Dedifferentiated amniotic fluid mesenchymal stem cell (primary cell): Measurements from ENCODE around the gene LGR6.

Source experiments
- DNase-seq: peaks from one replicate; pipeline ENCODE4 v3.0.0-alpha.2; 2016; ENCODE audit errors: extremely low spot score

Gene LGR6

GRCh38 chr1:202220733-202221132 is 27.1 kb downstream of the LGR6 start:
- no peak for DNase-seq

GRCh38 chr1:202221911-202222909 is 28.6 kb downstream of the LGR6 start:
- DNase-seq = no peak

- DNase-seq = no peak
Observed at GRCh38 chr1:202223121-202223860, 29.7 kb downstream of the LGR6 start.

- no peak for DNase-seq
Observed at GRCh38 chr1:202224453-202224852, 30.9 kb downstream of the LGR6 start.

GRCh38 chr1:202225131-202225530 is 31.5 kb downstream of the LGR6 start:
- DNase-seq = no peak

- no peak for DNase-seq
Observed at GRCh38 chr1:202227053-202227672, 33.6 kb downstream of the LGR6 start.

GRCh38 chr1:202227997-202228401 is 34.4 kb downstream of the LGR6 start:
- DNase-seq = no peak

- no peak for DNase-seq
Observed at GRCh38 chr1:202228484-202229122, 35.0 kb downstream of the LGR6 start.

GRCh38 chr1:202229376-202229775 is 35.8 kb downstream of the LGR6 start:
- no peak for DNase-seq

- no peak for DNase-seq
Observed at GRCh38 chr1:202230061-202230938, 36.7 kb downstream of the LGR6 start.

GRCh38 chr1:202230939-202231645 is 37.5 kb downstream of the LGR6 start:
- DNase-seq = no peak

GRCh38 chr1:202233171-202233570 is 39.6 kb downstream of the LGR6 start:
- no peak for DNase-seq

GRCh38 chr1:202233804-202234203 is 40.2 kb downstream of the LGR6 start:
- no peak for DNase-seq

- peak; percentile 57 for DNase-seq
Observed at GRCh38 chr1:202234331-202235002, 40.9 kb downstream of the LGR6 start.

GRCh38 chr1:202235003-202235660 is 41.5 kb downstream of the LGR6 start:
- DNase-seq = no peak

GRCh38 chr1:202235856-202236837 is 42.5 kb downstream of the LGR6 start:
- peak; percentile 89 for DNase-seq

- no peak for DNase-seq
Observed at GRCh38 chr1:202237052-202237451, 43.5 kb downstream of the LGR6 start.

GRCh38 chr1:202238914-202239313 is 45.3 kb downstream of the LGR6 start:
- DNase-seq = no peak
